Measurements from ENCODE around the gene CCL17.

DNA sequence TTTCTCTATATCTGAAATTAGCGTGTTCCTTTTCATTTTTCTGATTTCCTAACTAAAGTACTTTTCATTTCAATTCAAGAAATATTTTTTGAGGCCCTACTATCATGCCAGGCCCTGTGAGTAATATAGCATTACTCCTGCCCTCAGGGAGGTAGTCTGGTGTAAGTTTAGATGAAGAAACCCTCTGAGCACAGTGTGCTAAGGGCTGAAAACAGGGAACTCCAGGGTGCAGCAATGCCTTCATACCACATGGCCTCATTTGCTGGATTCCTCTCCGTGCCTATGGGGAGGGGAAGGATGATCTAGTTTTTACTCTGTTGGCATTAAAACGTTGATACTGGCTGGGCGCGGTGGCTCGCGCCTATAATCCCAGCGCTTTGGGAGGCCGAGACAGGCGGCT, 47.5 kb downstream of the CCL17 start:
- TF ChIP-seq, protein P1, sequence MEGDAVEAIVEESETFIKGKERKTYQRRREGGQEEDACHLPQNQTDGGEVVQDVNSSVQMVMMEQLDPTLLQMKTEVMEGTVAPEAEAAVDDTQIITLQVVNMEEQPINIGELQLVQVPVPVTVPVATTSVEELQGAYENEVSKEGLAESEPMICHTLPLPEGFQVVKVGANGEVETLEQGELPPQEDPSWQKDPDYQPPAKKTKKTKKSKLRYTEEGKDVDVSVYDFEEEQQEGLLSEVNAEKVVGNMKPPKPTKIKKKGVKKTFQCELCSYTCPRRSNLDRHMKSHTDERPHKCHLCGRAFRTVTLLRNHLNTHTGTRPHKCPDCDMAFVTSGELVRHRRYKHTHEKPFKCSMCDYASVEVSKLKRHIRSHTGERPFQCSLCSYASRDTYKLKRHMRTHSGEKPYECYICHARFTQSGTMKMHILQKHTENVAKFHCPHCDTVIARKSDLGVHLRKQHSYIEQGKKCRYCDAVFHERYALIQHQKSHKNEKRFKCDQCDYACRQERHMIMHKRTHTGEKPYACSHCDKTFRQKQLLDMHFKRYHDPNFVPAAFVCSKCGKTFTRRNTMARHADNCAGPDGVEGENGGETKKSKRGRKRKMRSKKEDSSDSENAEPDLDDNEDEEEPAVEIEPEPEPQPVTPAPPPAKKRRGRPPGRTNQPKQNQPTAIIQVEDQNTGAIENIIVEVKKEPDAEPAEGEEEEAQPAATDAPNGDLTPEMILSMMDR (IDR thresholded peaks at IDR 0.05): no peak
- no peak for TF ChIP-seq POLR2A (IDR thresholded peaks at IDR 0.05)
